ENCODE measurements around the gene HLA-DRB5. TPM values are rescaled to one million over a fixed set of nuclear protein-coding genes. Genes with fewer than 3 reads are reported as not detected.
A peak's percentile ranks its signal among the peaks of the same experiment; 100 is the strongest.

The HLA-DRB5 gene
- total RNA-seq, 4 donors from 2014 or later, result 0.80 to 19.0 TPM; not detected in 2

GRCh38 chr6:32558426-32559057 lies 28.5 kb upstream of the HLA-DRB5 start:
- Histone ChIP-seq H3K27ac (no peak overlapping the region), H3K9me3 (no peaks in the 10 kb centered on the region), H3K27me3 (no peaks in the 10 kb centered on the region), H3K36me3 (no peaks in the 10 kb centered on the region), H3K4me3 (no peak overlapping the region), H3K4me1 (no peaks in the 10 kb centered on the region)
- DNase-seq (no peak), ATAC-seq (peak in 1 of 2 donors; percentile 23)
- no peak for TF ChIP-seq POLR2A (IDR thresholded peaks at IDR 0.05)
- TF ChIP-seq, protein P1, sequence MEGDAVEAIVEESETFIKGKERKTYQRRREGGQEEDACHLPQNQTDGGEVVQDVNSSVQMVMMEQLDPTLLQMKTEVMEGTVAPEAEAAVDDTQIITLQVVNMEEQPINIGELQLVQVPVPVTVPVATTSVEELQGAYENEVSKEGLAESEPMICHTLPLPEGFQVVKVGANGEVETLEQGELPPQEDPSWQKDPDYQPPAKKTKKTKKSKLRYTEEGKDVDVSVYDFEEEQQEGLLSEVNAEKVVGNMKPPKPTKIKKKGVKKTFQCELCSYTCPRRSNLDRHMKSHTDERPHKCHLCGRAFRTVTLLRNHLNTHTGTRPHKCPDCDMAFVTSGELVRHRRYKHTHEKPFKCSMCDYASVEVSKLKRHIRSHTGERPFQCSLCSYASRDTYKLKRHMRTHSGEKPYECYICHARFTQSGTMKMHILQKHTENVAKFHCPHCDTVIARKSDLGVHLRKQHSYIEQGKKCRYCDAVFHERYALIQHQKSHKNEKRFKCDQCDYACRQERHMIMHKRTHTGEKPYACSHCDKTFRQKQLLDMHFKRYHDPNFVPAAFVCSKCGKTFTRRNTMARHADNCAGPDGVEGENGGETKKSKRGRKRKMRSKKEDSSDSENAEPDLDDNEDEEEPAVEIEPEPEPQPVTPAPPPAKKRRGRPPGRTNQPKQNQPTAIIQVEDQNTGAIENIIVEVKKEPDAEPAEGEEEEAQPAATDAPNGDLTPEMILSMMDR (IDR thresholded peaks at IDR 0.05 in 4 of 5, conservative IDR thresholded peaks at IDR 0.05 in 1 of 5), result no peak
- in situ Hi-C loops (cut with MboI; ENCODE audit: low sequenced_read_pairs in 4 of 4) (no loop called here), intact Hi-C loops (cut with DNase I; ENCODE audit: low total_unique reads) (loop anchor here (5.0 kb wide), 1 partner anchor 36 kb away; no protein-coding TSS in a partner anchor)

DNA sequence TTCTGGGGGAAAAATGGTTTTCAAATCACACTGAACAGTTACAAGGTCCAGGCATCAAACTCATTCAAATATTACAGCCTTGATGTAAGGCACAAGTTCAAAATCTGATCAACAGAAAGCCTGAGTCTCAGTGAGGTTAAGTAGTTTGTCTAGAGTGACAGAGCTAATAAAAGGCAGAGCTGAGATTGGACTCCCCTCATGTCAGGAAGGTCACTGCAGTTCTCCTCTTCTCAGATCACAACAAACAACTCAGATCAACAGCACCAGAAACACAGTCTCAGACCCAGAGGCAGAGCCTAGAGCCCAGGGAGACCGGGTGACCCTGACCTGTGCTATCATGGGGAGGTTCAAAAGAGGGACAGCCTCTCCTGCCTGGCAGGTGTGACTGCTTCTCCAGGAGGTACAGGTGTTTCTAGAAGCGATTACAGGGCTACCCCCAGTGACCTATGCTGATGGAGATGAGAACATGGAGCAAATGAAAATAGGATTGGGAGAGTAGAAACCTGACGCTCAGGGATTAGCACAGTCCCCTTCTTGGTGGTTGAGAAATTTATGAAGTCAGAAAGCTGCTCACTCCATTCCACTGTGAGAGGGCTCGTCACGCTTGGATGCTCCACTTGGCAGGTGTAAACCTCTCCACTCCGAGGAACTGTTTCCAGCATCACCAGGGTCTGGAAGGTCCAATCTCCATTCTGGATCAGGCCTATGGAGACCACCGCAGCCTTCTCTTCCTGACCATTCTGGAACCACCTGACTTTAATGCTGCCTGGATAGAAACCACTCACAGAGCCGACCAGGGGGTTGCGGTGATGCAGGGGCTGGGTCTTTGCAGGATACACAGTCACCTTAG lies 24.3 kb upstream of the HLA-DRB5 start:
- no peaks in the 10 kb centered on the region for H3K27me3 ChIP-seq

DNA sequence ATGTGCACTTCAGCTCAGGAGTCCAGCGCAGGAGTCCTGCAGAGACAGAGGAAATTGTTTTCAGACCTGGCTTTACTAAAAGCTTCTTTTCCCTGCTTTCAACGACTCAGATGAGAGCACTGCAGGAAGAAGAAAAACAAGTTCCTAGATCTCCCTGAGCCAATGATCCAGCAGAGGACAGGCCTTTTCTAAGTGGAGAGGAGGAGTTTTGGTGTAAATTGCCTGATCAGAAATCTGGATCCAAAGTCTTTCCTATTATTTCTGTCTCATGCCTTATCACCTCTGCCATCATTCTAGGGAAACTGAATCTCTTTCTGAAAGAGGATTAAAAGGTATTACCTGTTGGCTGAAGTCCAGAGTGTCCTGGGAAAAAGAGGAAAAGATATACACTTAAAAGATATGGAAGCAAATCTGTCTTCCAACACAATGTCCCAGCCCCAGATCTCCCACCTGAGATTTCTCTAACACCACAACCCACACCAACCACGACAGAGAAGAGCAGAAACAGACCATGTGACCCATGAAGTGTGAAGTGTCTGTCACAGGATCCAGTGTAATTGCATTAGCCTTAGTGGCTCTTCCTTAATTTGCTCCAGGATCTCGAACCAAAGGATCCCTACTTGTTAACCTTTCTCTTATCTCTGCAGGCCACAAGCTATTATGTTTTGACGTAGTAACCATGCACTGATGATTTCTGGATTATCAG lies 23.1 kb upstream of the HLA-DRB5 start:
- intact Hi-C loops (cut with DNase I; ENCODE audit: low total_unique reads) (no loop called here), in situ Hi-C loops (cut with MboI; ENCODE audit: low sequenced_read_pairs in 4 of 4) (no loop called here)
- H3K27me3 ChIP-seq, result no peaks in the 10 kb centered on the region
- H3K9me3 ChIP-seq, result no peaks in the 10 kb centered on the region
- ATAC-seq, result no peak
- no peak for TF ChIP-seq POLR2A (IDR thresholded peaks at IDR 0.05)
- TF ChIP-seq, protein P1 (IDR thresholded peaks at IDR 0.05 in 4 of 5, conservative IDR thresholded peaks at IDR 0.05 in 1 of 5), result no peak
- H3K4me1 ChIP-seq, result no peaks in the 10 kb centered on the region
- H3K36me3 ChIP-seq, result no peaks in the 10 kb centered on the region
- no peak overlapping the region for H3K27ac ChIP-seq
- H3K4me3 ChIP-seq, result no peak overlapping the region
- DNase-seq, result no peak

More for the DNA sequence above, 24.3 kb upstream of the HLA-DRB5 start:
- Histone ChIP-seq H3K36me3 (no peaks in the 10 kb centered on the region), H3K27ac (no peak overlapping the region), H3K9me3 (no peaks in the 10 kb centered on the region), H3K4me1 (no peaks in the 10 kb centered on the region), H3K4me3 (no peak overlapping the region)
- DNase-seq (no peak), ATAC-seq (no peak)
- intact Hi-C loops (cut with DNase I; ENCODE audit: low total_unique reads) (no loop called here), in situ Hi-C loops (cut with MboI; ENCODE audit: low sequenced_read_pairs in 4 of 4) (no loop called here)
- no peak for TF ChIP-seq POLR2A (IDR thresholded peaks at IDR 0.05)
- TF ChIP-seq, protein P1 (IDR thresholded peaks at IDR 0.05 in 4 of 5, conservative IDR thresholded peaks at IDR 0.05 in 1 of 5), result no peak

- Histone ChIP-seq H3K4me3 (no peak overlapping the region), H3K27me3 (no peaks in the 10 kb centered on the region), H3K9me3 (no peaks in the 10 kb centered on the region), H3K36me3 (no peaks in the 10 kb centered on the region), H3K4me1 (no peaks in the 10 kb centered on the region), H3K27ac (no peak overlapping the region)
- in situ Hi-C loops (cut with MboI; ENCODE audit: low sequenced_read_pairs in 4 of 4), result no loop called here
- intact Hi-C loops (cut with DNase I; ENCODE audit: low total_unique reads), result no loop called here
- ATAC-seq (peak; percentile 27 to 30), DNase-seq (no peak)
- TF ChIP-seq, protein P1 (IDR thresholded peaks at IDR 0.05 in 4 of 5, conservative IDR thresholded peaks at IDR 0.05 in 1 of 5), result no peak
- TF ChIP-seq POLR2A (IDR thresholded peaks at IDR 0.05), result no peak
Observed at GRCh38 chr6:32551410-32551809, 21.3 kb upstream of the HLA-DRB5 start.

Measured in gastrocnemius medialis (tissue), 4 donors.